HG02884 (cell line): ENCODE measurements around the gene TTC21A.

Source experiments
- ATAC-seq: cut with Tn5 transposase; IDR thresholded peaks from one replicate; pipeline ENCODE4 v1.9.1; 2021; ENCODE audit warnings: mild to moderate bottlenecking, moderate library complexity; ENCODE audit not compliant: unreplicated experiment

Gene TTC21A

DNA sequence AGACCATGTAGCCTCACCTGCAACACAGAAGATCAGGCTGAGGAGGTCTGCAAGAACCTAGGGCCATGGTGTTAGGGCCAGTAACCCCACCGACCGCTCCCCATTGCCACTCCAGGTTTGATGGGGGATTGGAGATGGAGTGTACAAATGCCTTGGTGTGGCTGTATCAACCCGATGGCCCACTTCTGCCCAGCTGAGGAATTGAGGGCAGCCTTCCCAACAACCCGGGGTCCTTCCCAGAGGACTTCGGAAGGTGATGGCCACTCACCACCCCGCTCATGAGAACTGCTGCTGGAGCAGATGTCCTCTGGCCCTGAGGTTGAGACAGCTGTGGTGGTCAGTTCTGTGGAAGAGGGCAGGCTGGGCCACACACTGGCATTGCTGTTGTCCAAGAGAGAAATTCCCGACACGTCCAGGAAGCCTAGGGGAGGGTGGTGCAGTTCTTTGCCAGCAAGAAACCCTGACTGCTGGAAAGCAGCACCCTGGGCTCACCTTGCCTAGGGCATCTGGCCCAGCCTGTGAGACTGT, 8.9 kb upstream of the TTC21A start:
- ATAC-seq: no peak

DNA sequence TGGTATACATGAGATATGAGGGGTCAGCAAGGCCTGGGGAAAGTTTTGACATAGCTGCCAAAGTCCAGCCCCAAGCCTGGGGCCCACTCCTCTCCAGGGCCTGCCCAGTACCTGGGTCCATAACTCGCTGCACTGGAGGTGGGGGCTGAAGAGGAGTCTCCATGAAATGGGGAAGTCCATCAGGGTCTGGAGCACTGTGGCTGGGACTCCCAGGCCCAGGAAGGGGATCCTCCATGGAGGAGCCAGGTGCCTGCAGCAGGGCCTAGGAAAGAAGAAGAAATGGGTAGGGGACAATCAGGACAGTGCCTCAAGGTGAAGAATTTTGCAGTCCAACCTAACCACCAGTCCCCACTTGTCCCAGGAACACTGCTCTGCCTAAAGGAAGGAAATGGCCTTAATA, 8.2 kb upstream of the TTC21A start:
- no peak for ATAC-seq

DNA sequence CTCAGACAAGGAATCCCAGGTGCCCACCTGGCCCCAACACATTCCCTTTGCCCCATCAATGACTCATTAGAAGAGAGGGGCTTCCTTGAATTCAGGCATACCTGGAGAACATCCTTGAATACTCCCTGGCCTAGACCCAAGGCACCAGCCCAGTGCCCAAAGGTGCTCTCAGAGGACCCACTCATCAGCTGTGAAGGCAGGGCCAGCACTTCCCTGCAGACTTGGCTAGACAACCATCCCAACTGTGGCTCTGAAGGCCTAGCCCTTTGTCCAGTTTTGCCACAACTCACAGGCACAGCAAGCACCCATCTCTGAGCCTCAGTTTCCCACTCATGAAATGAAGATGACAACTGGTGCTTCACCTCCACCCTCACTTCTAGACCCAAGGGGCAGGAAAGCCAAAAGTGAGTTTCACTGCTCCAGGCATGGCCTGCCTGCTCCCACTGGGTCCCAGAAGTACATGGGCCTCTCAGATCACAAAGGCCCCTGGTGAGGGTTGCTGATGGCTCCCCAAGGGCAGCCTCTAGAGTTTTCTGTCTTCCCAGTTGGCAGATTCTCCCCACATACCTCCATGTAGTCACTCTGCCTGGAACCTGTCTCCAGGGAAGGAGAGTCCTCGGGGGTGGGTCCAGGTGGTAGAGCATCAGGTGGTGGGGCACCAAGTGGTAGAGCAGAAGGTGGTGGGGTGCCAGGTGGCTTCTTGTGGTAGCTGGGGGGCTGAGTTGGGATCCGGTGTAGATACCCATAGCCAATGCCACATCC, 7.6 kb upstream of the TTC21A start:
- no peak for ATAC-seq

DNA sequence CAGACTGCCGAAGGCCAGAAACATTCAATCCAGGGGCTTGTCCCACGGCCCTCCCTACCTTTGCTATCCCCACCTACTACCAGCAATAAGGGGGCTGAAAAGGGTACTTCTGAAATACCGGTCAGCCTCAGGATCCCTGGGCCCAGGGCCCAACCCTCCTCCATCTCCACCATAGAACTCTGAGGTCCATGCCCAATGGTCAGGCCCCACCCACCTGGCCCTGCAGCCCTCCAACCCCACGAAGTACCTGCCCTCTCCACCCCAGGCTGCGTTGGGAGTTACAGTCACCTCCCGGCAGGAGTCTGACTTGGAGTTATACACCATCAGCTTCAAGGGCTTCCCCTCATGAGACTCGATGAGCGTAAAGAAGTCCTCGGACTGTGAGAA, 7.0 kb upstream of the TTC21A start:
- ATAC-seq: no peak

DNA sequence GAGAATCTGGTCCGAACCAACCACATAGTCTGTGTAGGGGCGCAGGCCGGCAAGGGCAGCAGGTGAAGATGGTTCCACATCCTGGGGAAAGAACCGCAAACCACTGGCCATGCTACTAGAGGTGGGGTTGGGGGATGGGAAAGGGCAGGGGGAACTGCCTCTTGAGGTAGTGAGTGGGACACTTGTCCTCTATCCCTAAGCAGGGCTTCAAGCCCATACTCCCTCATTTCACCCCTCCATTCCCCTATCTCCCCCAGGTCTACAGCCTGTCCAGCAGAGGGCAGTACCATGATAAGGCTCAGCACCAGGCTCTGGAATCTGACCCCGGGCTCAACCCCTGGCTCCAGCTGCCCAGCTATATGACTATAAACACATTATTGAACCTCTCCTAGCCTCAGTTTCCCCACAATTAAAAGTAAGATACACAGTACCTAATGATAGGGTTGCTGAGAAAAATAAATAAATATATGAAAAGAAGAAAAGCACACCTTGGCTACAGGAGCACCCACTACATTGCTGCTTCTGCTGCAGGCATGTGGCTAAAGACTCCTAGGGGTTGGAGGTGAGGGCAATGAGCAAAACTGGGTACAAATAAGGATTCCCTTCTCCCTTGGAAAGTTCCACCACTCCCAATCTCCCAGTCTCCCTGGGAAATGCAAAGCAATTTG, 6.3 kb upstream of the TTC21A start:
- no peak for ATAC-seq

DNA sequence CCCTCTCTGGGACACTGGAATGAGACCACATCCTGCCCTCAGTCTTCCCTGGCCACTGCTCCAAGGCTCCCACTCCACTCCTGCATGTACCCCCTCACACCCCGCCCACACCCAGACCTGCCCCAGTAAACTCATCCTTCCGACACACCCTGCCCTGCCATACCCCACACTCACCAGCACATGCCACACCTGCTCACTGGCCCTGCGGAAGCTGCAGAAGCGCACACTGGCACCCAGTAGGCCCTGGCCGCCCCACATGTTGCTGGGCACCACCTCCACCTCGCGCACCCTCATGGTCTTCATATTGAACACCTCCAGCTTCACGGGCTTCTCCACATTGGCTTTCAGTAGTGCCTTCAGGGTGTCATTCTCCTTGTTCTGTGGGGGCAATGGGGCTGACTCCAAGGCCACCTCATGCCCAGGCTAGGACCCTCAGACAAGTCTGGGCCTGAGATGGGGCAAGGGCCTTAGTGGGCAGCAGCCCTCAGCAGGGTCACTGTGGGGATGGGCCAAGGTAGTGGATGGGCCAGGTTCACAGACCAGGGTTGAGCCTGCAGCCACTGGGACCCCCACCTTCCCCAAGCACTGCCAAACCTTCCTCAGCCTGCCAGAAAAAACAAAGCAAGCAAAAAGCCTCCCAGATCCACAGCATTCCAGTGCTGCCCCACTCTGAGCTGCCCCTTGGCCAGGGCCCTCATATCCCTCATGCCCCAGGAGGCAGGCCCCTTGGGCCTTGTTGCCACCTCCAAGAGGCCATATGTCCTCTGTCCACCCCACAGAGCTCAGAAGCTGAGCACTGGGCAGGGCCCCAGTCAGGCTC, 4.8 kb upstream of the TTC21A start:
- no peak for ATAC-seq

DNA sequence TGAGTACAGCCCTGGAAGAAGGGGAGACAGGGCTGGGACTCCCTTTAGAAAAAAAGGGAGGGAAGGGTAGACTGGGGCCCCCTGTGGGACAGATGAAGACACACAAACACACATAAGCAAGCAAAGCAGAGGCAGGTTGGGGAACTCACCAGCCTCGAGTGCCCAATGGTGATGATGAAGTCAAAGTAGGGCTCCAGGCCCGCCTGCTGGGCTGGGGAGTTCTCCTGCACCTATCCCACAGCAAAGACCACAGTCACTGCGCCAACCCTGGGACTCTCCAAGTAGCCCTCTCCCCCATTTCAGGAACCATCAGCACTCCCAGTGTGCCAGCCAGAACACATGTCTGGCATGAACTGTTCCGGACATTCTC, 4.2 kb upstream of the TTC21A start:
- ATAC-seq: no peak

DNA sequence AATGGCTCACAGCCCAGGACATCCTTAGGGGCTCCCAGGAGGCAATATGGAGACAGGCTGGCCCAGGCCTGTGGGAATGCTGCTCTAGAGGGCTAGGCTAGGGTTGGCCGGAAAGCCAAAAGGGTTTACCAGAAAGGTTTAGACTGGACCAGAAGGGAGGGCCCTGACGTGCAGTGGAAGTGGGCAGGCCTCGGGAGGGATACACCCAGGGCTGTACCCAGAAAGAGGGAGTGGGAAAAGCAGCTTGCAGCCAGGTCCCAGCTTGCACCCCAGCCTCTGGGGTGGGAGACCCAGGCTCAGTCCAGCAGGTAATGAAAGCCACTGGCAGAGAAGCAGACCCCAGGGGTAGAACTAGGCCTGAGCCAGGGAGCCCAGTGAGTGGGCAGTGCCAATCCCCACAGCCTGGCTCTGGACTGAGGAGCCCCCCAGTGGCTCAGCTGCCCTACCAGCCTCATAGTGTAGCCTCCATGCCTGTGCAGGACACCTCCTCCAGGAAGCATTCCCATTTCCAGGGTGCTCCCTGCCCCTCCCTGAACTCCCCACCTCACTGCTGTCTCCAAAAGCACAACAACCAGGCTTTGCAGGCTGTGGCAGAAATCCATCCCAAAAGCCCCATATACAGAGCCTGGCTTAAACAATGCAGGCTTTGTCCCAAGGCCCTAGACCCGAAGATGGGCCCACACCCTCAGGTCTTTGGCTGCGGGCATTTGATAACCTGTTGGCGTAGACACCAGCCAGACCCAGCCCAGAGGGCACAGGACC, 3.5 kb upstream of the TTC21A start:
- no peak for ATAC-seq

DNA sequence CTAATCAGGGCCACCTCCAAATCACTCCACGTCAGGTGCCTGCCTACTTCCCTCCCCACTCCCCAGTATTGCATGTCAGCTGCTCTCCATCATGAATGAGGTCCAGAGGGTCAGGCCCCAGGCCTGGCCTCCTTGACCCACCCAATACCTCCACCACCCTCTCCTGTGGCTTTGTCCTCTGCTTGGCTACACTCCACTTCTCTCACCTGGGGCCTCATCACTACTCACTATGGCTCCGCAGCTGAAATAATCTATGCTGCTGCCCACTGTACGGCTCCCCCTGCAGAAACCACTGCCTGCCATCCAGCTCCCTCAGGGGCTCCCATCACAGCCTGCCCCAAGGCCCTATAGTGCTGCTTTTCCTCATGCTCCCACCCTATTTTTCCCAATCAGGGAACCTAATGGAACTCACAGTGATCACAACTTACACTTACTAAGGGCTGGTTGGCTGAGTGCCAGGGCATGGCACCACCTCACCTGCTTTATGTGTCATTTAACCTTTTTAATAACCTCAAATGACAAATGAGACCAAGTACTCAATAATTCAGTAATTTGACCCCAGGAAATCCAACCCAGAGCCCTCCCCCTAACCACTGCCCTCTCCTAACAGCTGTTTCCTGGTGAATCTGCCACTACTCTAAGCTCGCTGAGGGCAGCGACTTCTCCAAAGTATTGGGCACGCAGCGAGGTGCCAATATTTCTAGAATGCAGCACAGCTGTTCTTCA, 2.4 kb upstream of the TTC21A start:
- no peak for ATAC-seq

DNA sequence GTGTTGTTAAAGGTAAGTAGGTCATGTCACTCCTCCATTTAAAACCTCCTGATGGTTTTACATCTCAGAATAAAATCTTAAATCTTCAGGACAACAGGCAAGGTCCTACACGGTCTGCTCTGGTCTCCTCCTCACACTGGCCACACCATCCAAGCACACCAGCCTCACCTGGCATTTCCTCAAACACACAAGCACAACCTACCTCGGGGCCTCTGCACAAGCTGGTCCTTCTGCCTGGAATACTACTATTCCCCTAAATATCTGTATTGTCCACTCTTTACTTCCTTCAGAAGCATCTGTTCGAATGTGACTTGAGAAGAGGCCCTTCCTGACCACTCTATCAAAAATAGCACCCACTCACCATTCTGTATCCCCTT, 1.8 kb upstream of the TTC21A start:
- ATAC-seq: no peak

DNA sequence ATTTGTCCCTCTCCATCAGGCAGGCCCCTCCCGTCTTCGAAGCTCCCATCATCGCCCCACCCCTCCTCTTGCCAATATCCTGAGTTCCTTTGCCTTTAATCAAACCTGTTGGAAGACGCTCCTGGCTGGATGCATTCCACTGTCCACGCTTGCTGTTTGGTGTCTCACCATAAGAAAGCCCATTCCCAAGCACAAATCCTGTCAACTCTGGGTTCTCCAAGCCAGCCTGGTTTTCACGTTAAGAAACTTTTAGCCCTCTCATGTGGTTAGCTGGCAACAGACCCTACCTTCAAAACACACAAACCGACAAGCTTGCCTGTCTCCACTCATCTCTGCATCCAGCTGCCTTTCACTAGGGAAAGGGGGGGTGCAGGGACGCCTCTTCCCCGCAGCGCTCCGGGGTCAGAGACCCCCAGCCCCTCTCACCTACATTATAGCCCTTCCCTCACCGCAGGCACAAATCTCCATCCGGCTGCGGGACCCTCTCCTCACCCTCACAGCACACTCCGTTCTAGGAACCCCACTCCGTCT, 1.1 kb upstream of the TTC21A start:
- no peak for ATAC-seq

DNA sequence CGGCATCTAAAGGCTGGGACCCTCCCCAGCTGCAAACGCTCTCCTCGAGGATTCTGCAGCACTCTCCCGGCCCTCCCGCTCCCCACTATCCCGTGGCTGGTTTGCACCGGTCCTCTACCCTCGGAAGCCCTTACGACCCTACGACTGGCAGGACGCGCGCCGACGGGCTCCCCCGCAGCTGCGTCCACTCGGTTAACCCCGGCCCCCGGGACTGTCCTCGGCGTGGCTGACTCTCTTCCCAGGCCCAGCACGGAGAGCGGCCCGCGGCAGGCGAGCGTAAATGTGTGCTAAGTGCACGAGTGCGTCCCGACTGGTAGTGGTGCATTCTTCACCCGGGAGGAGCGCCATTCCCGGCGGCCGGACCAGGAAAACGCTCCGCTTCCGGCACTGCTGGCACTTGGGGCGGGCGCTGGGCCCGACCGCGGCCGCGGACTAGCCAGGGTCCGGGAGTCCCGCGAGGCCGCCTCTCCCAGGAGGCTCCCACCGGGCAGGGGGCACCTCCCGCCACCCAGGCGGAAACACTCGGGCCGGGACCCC, 561 bp upstream of the TTC21A start:
- peak; percentile 4 for ATAC-seq

DNA sequence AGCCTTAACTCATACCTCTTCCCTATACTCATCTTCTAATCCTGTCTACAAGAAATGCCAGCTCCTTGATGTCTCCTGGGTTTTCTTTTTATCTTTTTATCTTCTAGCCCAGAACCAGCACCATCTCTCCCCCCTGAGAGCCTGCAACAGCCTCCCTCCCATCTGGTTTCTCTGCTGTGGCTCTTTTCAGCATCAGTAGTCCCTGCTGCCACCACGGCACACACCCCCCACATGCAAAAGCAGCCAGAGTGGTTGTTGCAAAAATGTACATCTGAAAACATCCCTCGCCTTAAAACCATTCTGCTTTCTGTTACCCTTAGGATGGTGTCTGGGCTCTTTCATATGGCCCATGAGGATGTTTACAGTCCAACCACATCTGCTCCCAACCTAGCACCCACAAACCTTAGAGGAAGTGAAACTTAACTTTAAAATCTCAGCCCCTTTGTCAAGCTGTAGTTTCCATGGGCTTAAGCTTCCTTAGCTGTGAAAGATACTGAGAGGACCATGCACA, 775 bp downstream of the TTC21A start:
- peak; percentile 68 for ATAC-seq

DNA sequence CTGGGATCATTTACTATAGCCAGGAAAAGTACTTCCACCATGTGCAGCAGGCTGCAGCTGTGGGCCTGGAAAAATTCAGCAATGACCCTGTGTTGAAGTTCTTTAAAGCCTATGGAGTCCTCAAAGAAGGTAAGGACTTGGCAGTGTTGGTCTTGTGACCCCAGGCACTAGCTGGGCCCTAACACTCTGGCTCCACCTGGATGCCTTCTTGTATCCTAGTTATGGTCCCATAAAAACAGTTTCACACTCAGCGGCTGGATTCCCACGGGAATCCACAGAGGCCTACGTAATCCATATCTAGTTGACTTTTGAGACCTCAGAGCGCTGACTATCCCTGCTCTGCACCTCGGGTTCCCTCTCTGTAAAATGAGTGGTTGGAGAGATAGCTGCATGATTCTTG, 1.6 kb downstream of the TTC21A start:
- ATAC-seq: no peak

DNA sequence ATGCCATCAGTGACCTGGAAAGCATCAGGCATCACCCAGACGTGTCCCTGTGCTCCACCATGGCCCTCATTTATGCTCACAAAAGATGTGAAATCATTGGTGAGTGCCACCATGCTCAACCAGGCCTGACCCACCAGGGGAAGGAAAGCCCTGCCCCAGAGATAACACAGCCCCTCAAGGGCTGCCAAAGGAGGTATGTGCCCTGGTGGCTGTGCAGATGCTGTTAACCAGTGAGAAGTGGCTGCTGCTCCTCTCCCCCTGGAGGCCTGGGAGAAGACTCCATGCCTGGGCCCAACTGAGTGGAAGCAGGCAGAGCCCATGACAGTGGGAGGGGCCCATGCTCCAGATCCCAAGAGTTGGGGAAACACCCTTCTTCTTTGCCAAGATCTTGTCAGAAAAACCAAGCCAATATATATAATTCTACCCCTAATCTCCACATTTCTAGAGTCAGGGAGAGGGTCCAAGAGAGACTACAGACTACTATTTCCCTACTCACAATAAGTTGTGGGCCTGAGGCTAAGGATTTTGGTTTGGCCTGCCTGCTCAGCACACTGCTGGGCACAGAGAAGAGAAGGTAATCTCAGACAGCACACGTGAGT, 2.7 kb downstream of the TTC21A start:
- no peak for ATAC-seq

DNA sequence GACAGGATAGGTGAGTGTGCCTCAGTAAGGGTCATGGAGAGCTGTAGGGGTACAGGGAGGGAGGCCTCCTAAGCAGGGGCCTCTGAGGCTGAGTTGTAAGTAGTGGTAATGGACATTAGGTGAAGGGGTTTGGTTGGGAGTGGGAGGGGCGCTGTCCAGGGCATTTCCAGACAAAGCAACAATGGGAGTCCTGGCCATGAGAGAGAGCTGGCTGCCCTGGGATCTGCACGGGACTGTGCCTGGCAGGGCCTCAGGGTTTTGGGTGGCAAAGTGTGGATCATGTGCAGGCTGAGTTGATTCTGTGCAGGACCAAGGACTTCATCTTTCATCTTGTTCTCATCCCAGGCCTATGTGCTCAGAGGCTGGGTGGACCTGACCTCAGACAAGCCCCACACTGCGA, 4.6 kb downstream of the TTC21A start:
- no peak for ATAC-seq

DNA sequence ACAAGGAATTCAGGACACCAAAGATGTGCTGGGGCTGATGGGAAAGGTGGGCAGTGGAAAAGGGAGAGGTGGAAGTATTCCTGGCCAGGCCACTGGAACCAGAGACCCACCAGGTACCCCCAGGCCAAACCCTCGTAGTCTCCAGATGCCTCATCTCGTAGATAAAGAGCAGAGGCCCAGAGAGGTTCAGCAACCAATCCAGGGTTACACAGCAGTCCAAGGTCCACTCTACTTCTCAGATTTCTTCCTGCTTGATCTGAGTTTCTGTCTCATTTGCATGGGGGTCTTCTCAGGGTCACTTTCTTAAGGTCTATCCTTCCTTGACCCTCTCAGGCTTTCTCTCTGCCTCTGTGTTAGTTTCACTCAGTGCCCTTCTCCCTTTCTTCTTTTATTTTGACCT, 5.1 kb downstream of the TTC21A start:
- ATAC-seq: no peak

DNA sequence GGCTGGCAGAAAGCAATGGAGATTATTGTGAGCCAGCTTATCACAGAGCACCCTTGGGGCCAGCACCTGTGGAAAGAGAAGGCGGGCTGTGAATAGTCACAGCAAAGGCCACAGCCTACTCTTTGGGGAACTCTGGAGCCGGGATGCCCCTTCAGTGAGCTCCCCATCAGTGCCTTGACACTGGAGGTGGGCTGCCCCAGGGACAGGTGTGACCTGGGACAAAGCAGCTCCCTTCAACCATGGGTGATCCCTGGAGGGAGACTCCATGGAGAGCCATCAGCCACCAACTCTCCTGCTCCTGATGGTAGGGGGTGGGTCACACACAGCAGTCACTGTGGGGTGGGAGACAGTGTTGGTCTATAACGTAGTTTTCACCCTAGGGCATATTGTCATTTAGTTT, 5.8 kb downstream of the TTC21A start:
- ATAC-seq: no peak

DNA sequence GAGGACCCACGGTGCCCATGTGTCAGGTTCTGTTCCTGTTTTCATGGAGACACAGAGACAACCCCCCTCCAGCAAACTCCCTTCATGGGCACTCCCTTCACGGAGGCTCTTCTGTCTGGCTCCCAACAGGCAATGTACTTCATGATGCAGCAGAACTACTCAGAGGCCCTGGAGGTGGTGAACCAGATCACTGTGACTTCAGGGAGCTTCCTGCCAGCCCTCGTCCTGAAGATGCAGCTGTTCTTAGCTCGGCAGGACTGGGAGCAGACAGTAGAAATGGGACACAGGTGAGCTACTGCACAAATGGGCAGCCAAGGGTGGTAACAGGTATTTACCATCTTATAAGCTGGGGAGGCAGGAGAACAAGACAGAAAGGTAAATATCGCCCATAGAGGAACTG, 7.0 kb downstream of the TTC21A start:
- ATAC-seq: no peak
